HFFc6 (cell line): ENCODE results near the gene PID1. TPM values are rescaled to one million over a fixed set of nuclear protein-coding genes. Genes with fewer than 3 reads are reported as not detected.

Experiments used
- DNase-seq: peaks from one replicate; pipeline ENCODE4 v3.0.0-alpha.2; 2018
- H3K27ac Mint-ChIP-seq: 2 replicates; pipeline ENCODE4 v1.8.0; 2020; ENCODE audit warnings: mild to moderate bottlenecking, mixed read lengths
- H3K27me3 Mint-ChIP-seq: 2 replicates; pipeline ENCODE4 v1.8.0; 2021; ENCODE audit warnings: mild to moderate bottlenecking, moderate library complexity, mixed read lengths; ENCODE audit not compliant: insufficient read depth
- H3K36me3 Mint-ChIP-seq: 2 replicates; pipeline ENCODE4 v1.8.0; 2021; ENCODE audit warnings: low read depth, mixed read lengths
- H3K4me1 Mint-ChIP-seq: 2 replicates; pipeline ENCODE4 v1.8.0; 2020; ENCODE audit warnings: low read depth, mixed read lengths
- H3K4me3 Mint-ChIP-seq: 2 replicates; pipeline ENCODE4 v1.8.0; 2020; ENCODE audit warnings: mild to moderate bottlenecking, moderate library complexity, mixed read lengths
- H3K9me3 Mint-ChIP-seq: 2 replicates; pipeline ENCODE4 v1.8.0; 2020; ENCODE audit warnings: mild to moderate bottlenecking, mixed read lengths
- CTCF ChIP-seq: fragments of 200-600 bp; sonication (generic); IDR thresholded peaks from 2 replicates; pipeline ENCODE4 v1.5.0; 2021; ENCODE audit warnings: antibody characterized with exemption, mild to moderate bottlenecking
- total RNA-seq, 6 experiments: library from RNA; stranded (reverse); fragmentation: NEBNext Ultra II Directional; extraction: Animal tissue kit (Norgen Biotek cat#: 25700); gene quantifications; 2 replicates in 1 of 6; 3 replicates in 5 of 6; pipeline ENCODE4 v1.2.3, GENCODE V29; 2021

PID1 gene
- total RNA-seq, 6 experiments from 2014 or later, result 6.7 to 9.1 (median 8.6) TPM

- no peaks in the 10 kb centered on the region for H3K9me3 Mint-ChIP-seq
- H3K27me3 Mint-ChIP-seq, result peaks cover 2% of the 10 kb centered on the region; the same call in 1 of the 2 replicates
- H3K36me3 Mint-ChIP-seq, result 0 out of 2 replicates have a peak, but pooled peaks cover 11% of the 10 kb centered on the region
- H3K4me3 Mint-ChIP-seq, result no peak overlapping the region
- TF ChIP-seq CTCF, result no peak
- peaks cover 5% of the 10 kb centered on the region for H3K4me1 Mint-ChIP-seq
- H3K27ac Mint-ChIP-seq, result no peak overlapping the region
- DNase-seq, result no peak
These were observed 18.1 kb downstream of the PID1 start for GRCh38 chr2:229252996-229253395.

- H3K4me1 Mint-ChIP-seq, result peaks cover 5% of the 10 kb centered on the region
- no peaks in the 10 kb centered on the region for H3K9me3 Mint-ChIP-seq
- H3K36me3 Mint-ChIP-seq, result 0 out of 2 replicates have a peak, but pooled peaks cover 8% of the 10 kb centered on the region
- H3K4me3 Mint-ChIP-seq, result no peak overlapping the region
- H3K27ac Mint-ChIP-seq, result no peak overlapping the region
- H3K27me3 Mint-ChIP-seq, result peaks cover 2% of the 10 kb centered on the region; the same call in 1 of the 2 replicates
- TF ChIP-seq CTCF, result no peak
- no peak for DNase-seq
These were observed 18.8 kb downstream of the PID1 start for GRCh38 chr2:229252280-229252679.

GRCh38 chr2:229249536-229249935 lies 21.6 kb downstream of the PID1 start:
- Mint-ChIP-seq H3K4me1 (peaks cover 9% of the 10 kb centered on the region), H3K4me3 (no peak overlapping the region), H3K36me3 (peaks cover 5% of the 10 kb centered on the region; the same call in 1 of the 2 replicates), H3K9me3 (no peaks in the 10 kb centered on the region), H3K27ac (no peak overlapping the region), H3K27me3 (no peaks in the 10 kb centered on the region)
- TF ChIP-seq CTCF, result no peak
- no peak for DNase-seq

- peaks cover 10% of the 10 kb centered on the region for H3K36me3 Mint-ChIP-seq
These were observed 24.8 kb downstream of the PID1 start for GRCh38 chr2:229246334-229246733.

GRCh38 chr2:229244975-229245374 lies 26.1 kb downstream of the PID1 start:
- Mint-ChIP-seq H3K4me1 (peaks cover 20% of the 10 kb centered on the region), H3K4me3 (no peak overlapping the region), H3K9me3 (peaks cover 31% of the 10 kb centered on the region), H3K36me3 (peaks cover 24% of the 10 kb centered on the region), H3K27ac (no peak overlapping the region), H3K27me3 (no peaks in the 10 kb centered on the region)
- DNase-seq, result no peak
- TF ChIP-seq CTCF, result no peak

More at GRCh38 chr2:229246334-229246733, 24.8 kb downstream of the PID1 start:
- peaks cover 20% of the 10 kb centered on the region for H3K4me1 Mint-ChIP-seq
- no peak for DNase-seq
- TF ChIP-seq CTCF, result no peak
- peaks cover 17% of the 10 kb centered on the region for H3K9me3 Mint-ChIP-seq
- H3K27me3 Mint-ChIP-seq, result no peaks in the 10 kb centered on the region
- H3K27ac Mint-ChIP-seq, result no peak overlapping the region
- no peak overlapping the region for H3K4me3 Mint-ChIP-seq
